Psoas muscle (tissue), 8 donors: ENCODE data around the gene MRPL28. TPM values are rescaled to one million over a fixed set of nuclear protein-coding genes. Genes with fewer than 3 reads are reported as not detected.

Source experiments
- ATAC-seq, 4 donors: fragments of 200-7000 bp; cut with Tn5 transposase; one replicate each; pipeline ENCODE4 v1.9.1; 2020; ENCODE audit warnings: moderate library complexity in 3 of 4, mild to moderate bottlenecking in 2 of 4
- DNase-seq, 2 donors: peaks; one replicate each; pipeline ENCODE4 v3.0.0-alpha.2; 2020
- H3K27ac ChIP-seq: fragments of 200-600 bp; one replicate; pipeline ENCODE4 v1.8.0; 2022
- H3K27me3 ChIP-seq, 3 donors: fragments of 200-600 bp in 1 of 3; one replicate each; pipeline versions ENCODE4 v1.6.1 to v1.8.0; 2013 to 2022; ENCODE audit warnings: low read length in 2 of 3, mild to moderate bottlenecking in 2 of 3, moderate library complexity in 1 of 3; ENCODE audit not compliant: insufficient read depth in 3 of 3
- H3K36me3 ChIP-seq, 2 donors: fragments of 200-600 bp in 1 of 2; one replicate each; pipeline versions ENCODE4 v1.6.1 to v1.8.0; 2013 to 2022; ENCODE audit warnings: low read depth in 1 of 2, mild to moderate bottlenecking in 1 of 2, moderate library complexity in 1 of 2; ENCODE audit not compliant: insufficient read depth in 1 of 2
- H3K4me1 ChIP-seq: fragments of 200-600 bp; one replicate; pipeline ENCODE4 v1.8.0; 2022
- H3K4me3 ChIP-seq: fragments of 200-600 bp; one replicate; pipeline ENCODE4 v1.8.0; 2022; ENCODE audit warnings: mild to moderate bottlenecking
- H3K9me3 ChIP-seq: fragments of 200-600 bp; one replicate; pipeline ENCODE4 v1.8.0; 2022
- WGBS, 3 donors: extraction: QIAGEN DNeasy Blood & Tissue Kit; methylation state at CpG; one replicate each; pipeline versions ENCODE4 v1.1.6 to v1.1.7; 2013; 5-methylcytosine and 5-hydroxymethylcytosine counted together
- intact Hi-C, 2 donors: fragments of 100-400 bp; cut with DNase I; formaldehyde crosslinking; loops; one replicate each; pipeline versions ENCODE4 v1.11.0 to v1.14.2; 2022
- polyA plus RNA-seq, 3 donors: library from polyadenylated mRNA; stranded (reverse); fragments of 200-250 nt; gene quantifications; one replicate each; pipeline ENCODE4 v1.2.3, GENCODE V29; 2013
- total RNA-seq, 4 donors: library from RNA; stranded (reverse); fragmentation: NEBNext Ultra II Directional in 2 of 4; extraction: Animal tissue kit (Norgen Biotek cat#: 25700) in 2 of 4; gene quantifications; one replicate each; pipeline versions ENCODE4 v1.2.1 to v1.2.4, GENCODE V29; 2021 to 2023
- TF ChIP-seq, protein P1 (sequence below): fragments of 200-600 bp; IDR thresholded peaks from one replicate; pipeline ENCODE4 v1.8.0; 2022; ENCODE audit warnings: antibody characterized with exemption
- donor health status: healthy with polysubstance abuse.
- donor health status: DM: no; HTN: no; CAD: no; lungs with moderate emphysema.
- donor health status: Bipolar disorder and iron deficiency.
- donor health status: healthy.
- donor health status: DM: yes; HTN: yes; CAD: no.
- donor health status: DM: no; HTN: no; CAD: no.
- donor health status: DM: no; HTN: no; CAD: no.
- donor health status: DM: yes; HTN: yes; CAD: no.

The MRPL28 gene
- total and polyA plus RNA-seq, 7 donors: 55.4 to 126 (median 67.1) TPM

DNA sequence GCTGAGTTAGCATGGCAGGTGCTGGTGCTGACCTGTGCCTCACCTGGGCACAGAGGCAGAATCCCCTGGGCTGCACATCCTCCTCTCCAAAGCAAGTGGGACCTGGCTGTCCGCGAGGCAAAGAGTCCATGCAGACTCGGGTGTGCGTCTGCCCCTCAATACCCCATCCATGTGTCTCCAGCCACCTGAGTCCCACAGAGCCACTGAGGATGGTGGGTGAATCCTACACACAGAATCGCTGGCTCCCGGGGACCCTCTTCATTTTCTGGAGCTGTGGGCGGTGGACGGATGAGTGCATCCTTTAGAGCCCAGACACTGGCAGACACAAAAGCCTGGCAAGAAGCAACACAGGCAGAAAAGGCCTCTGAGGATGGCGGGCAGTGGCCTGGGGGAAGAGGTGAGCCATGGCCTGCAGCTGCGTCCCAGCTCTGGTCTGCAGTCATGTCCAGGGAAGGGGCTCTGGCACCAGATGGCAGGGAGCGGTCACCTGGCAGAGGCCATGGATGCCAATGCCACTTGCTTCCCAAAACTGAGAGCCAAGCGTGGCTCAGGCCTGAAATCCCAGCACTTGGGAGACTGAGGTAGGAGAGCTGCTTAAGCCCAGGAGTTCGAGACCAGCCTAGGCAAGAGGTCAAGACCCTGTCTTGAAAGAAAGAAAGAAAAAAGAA lies 47.7 kb downstream of the MRPL28 start:
- Histone ChIP-seq H3K4me1 (peaks cover 9% of the 10 kb centered on the region), H3K36me3 (peaks cover 0 to 9% of the 10 kb centered on the region in 2 donors), H3K27me3 (no peaks in the 10 kb centered on the region), H3K4me3 (no peak overlapping the region), H3K9me3 (no peaks in the 10 kb centered on the region), H3K27ac (no peak overlapping the region)
- DNase-seq: no peak
- TF ChIP-seq, protein P1, sequence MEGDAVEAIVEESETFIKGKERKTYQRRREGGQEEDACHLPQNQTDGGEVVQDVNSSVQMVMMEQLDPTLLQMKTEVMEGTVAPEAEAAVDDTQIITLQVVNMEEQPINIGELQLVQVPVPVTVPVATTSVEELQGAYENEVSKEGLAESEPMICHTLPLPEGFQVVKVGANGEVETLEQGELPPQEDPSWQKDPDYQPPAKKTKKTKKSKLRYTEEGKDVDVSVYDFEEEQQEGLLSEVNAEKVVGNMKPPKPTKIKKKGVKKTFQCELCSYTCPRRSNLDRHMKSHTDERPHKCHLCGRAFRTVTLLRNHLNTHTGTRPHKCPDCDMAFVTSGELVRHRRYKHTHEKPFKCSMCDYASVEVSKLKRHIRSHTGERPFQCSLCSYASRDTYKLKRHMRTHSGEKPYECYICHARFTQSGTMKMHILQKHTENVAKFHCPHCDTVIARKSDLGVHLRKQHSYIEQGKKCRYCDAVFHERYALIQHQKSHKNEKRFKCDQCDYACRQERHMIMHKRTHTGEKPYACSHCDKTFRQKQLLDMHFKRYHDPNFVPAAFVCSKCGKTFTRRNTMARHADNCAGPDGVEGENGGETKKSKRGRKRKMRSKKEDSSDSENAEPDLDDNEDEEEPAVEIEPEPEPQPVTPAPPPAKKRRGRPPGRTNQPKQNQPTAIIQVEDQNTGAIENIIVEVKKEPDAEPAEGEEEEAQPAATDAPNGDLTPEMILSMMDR: no peak
- no peak for ATAC-seq
- intact Hi-C loops: no loop called here
- WGBS, 3 donors: 86 to 92% (median 91%) methylated on average over 13 of the region's 13 CpGs

DNA sequence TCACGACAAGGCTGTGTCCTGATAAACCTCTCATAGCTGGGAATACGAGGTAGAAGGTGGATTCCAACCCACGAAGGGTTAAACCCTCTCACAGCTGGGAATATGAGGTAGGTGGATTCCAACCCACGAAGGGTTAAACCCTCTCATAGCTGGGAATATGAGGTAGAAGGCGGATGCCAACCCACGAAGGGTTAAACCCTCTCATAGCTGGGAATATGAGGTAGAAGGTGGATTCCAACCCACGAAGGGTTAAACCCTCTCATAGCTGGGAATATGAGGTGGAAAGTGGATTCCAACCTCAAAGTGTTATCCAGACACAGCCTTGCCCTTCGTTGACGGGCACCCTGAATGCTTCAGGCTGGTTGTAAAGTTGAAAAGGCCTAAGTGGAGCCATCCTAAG lies 48.8 kb downstream of the MRPL28 start:
- Histone ChIP-seq H3K27me3 (no peaks in the 10 kb centered on the region), H3K36me3 (peaks cover 0 to 9% of the 10 kb centered on the region in 2 donors), H3K4me1 (peaks cover under 1% of the 10 kb centered on the region), H3K9me3 (no peaks in the 10 kb centered on the region), H3K4me3 (no peak overlapping the region), H3K27ac (no peak overlapping the region)
- DNase-seq: no peak
- TF ChIP-seq, protein P1: no peak
- intact Hi-C loops: no loop called here
- ATAC-seq: no peak
- 74 to 79% (median 79%) methylated on average over 9 of the region's 9 CpGs for WGBS, 3 donors

DNA sequence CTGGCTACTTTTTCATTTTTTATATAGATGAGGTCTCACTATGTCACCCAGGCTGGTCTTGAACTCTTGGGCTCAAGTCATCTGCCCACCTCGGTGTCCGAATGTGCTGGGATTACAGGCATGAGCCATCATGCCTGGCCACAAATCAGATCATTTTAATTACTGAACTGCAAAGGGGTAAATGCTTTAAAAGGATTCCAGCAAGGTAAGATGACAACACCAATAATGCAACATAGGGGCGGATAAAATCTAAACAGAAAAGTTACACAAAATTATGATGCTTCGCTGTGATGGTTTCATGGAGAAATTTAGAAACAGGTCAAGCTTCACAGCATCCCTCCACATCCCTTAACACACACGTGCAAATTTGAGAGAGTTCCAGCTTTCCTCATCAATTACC lies 50.1 kb downstream of the MRPL28 start:
- no peak overlapping the region for H3K27ac ChIP-seq
- no peaks in the 10 kb centered on the region for H3K9me3 ChIP-seq
- ATAC-seq: no peak
- TF ChIP-seq, protein P1: no peak
- H3K27me3 ChIP-seq: no peaks in the 10 kb centered on the region
- H3K4me3 ChIP-seq: no peak overlapping the region
- H3K36me3 ChIP-seq: peaks cover 0 to 9% of the 10 kb centered on the region in 2 donors
- intact Hi-C loops: no loop called here
- 90 to 93% (median 91%) methylated on average over 5 of the region's 5 CpGs for WGBS, 3 donors
- H3K4me1 ChIP-seq: no peaks in the 10 kb centered on the region
- DNase-seq: no peak

DNA sequence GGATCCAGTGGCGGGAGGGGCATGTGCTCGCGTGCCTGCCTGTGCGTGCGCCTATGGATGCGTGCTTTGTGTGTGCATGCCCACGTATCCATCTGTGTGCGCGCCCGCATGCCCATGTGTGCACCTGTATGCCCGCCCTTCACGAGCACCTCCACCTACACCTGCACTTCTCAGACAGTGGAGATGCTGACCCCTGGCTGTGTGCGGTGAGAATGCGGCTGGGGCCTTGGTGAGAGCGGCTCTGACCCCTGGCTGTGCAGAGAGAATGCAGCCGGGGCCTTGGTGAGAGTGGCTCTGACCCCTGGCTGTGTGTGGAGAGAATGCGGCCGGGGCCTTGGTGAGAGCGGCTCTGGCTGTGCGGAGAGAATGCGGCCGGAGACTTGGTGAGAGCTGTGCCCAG lies 51.7 kb downstream of the MRPL28 start:
- WGBS, 3 donors: 90 to 93% (median 93%) methylated on average over 20 to 22 of the region's 22 CpGs
- TF ChIP-seq, protein P1: no peak
- intact Hi-C loops: no loop called here
- H3K27me3 ChIP-seq: no peaks in the 10 kb centered on the region
- H3K4me1 ChIP-seq: no peaks in the 10 kb centered on the region
- DNase-seq (no peak), ATAC-seq (peak in 1 of 4 donors; percentile 24)
- H3K27ac ChIP-seq: no peak overlapping the region
- peaks cover 0 to 19% of the 10 kb centered on the region in 2 donors for H3K36me3 ChIP-seq
- H3K9me3 ChIP-seq: no peaks in the 10 kb centered on the region
- H3K4me3 ChIP-seq: no peak overlapping the region

DNA sequence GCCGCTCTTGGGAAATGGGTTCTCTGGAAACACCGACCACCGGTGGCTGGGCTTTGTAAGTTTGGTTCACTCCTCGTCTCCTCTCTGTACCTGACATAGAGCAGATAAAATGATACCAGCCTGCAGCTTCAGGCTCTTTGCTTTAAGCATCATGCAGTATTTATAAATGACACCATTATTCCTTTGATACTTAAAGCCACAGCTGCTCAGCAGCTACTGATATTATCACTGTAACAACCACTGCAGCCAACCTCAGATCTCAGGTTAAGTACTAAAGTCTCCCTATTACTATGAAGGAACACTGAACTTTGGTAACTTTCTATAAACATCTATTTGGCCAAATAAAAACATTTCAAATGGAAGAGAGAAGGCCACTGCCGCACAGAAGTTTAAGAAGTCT lies 52.8 kb downstream of the MRPL28 start:
- DNase-seq: no peak
- ATAC-seq: no peak
- WGBS, 3 donors: 92 to 98% (median 94%) methylated on average over 5 of the region's 5 CpGs
- Histone ChIP-seq H3K27me3 (no peaks in the 10 kb centered on the region), H3K9me3 (no peaks in the 10 kb centered on the region), H3K36me3 (peaks cover 0 to 29% of the 10 kb centered on the region in 2 donors), H3K27ac (no peak overlapping the region), H3K4me1 (no peaks in the 10 kb centered on the region), H3K4me3 (no peak overlapping the region)
- intact Hi-C loops: no loop called here
- TF ChIP-seq, protein P1: no peak
